Kidney epithelial cell (primary cell): ENCODE results near the gene SKA1. TPM values are rescaled to one million over a fixed set of nuclear protein-coding genes. Genes with fewer than 3 reads are reported as not detected.

Source experiments
- DNase-seq: peaks from one replicate; pipeline ENCODE4 v3.0.0-alpha.2; 2010; ENCODE audit warnings: low read depth
- H3K27me3 ChIP-seq: 2 replicates; pipeline ENCODE4 v1.6.0; 2011; ENCODE audit warnings: low read length; ENCODE audit not compliant: control insufficient read depth, insufficient read depth
- H3K36me3 ChIP-seq: 2 replicates; pipeline ENCODE4 v1.5.1; 2011; ENCODE audit warnings: low read length; ENCODE audit not compliant: control insufficient read depth, insufficient read depth
- H3K4me3 ChIP-seq: 2 replicates; pipeline ENCODE4 v1.5.1; 2011; ENCODE audit warnings: low read depth, mild to moderate bottlenecking, control low read depth, low read length
- CTCF ChIP-seq: IDR thresholded peaks from 2 replicates; pipeline ENCODE4 v1.5.1; 2011; ENCODE audit warnings: mild to moderate bottlenecking, moderate library complexity, low read length, control low read depth, inconsistent platforms; ENCODE audit not compliant: insufficient read depth, poor library complexity, severe bottlenecking
- total RNA-seq: library from RNA; depleted of rRNA; stranded (reverse); fragments of >200 nt; gene quantifications from 2 replicates; pipeline ENCODE4 v1.2.3, GENCODE V29; 2015

SKA1 gene
- total RNA-seq, 1 donor from 2014 or later = 5.1 TPM

- no peak for DNase-seq
- H3K27me3 ChIP-seq = no peaks in the 10 kb centered on the region
- H3K4me3 ChIP-seq = no peak overlapping the region
- TF ChIP-seq CTCF = no peak
- no peaks in the 10 kb centered on the region for H3K36me3 ChIP-seq
These were observed 64.7 kb downstream of the SKA1 start for GRCh38 chr18:50439460-50440015.

- no peak for TF ChIP-seq CTCF
- no peaks in the 10 kb centered on the region for H3K36me3 ChIP-seq
- H3K27me3 ChIP-seq = no peaks in the 10 kb centered on the region
- no peak for DNase-seq
- no peak overlapping the region for H3K4me3 ChIP-seq
These were observed 66.2 kb downstream of the SKA1 start for GRCh38 chr18:50441016-50441415.

GRCh38 chr18:50441501-50441900 is 66.7 kb downstream of the SKA1 start:
- DNase-seq = no peak
- H3K36me3 ChIP-seq = no peaks in the 10 kb centered on the region
- no peak for TF ChIP-seq CTCF
- no peaks in the 10 kb centered on the region for H3K27me3 ChIP-seq
- no peak overlapping the region for H3K4me3 ChIP-seq

Other genes starting within 250 kb of the SKA1 start
- 114 and 118 TPM in 2 replicates for gene MYO5B, start 179.9 kb upstream of the SKA1 start, total RNA-seq
- 0.29 and 1.3 TPM in 2 replicates for gene CFAP53, start 108.6 kb upstream of the SKA1 start, total RNA-seq
- 72.2 and 91.9 TPM in 2 replicates for gene MBD1, start 93.5 kb upstream of the SKA1 start, total RNA-seq
- gene CXXC1, start 87.4 kb upstream of the SKA1 start, total RNA-seq = 41.3 and 45.8 TPM in 2 replicates
- gene MAPK4, start 185.0 kb downstream of the SKA1 start, total RNA-seq = 3.1 and 6.0 TPM in 2 replicates